ENCODE results near the gene YJU2.
A peak's percentile ranks its signal among the peaks of the same experiment; 100 is the strongest.

The YJU2 gene

GRCh38 chr19:4208385-4209094, 38.3 kb upstream of the YJU2 start:
- Histone ChIP-seq H3K18ac (ENCODE audit: low read length) (no peak overlapping the region), H4K12ac (ENCODE audit: low read depth, low read length) (no peak overlapping the region), H3K79me2 (ENCODE audit: control insufficient read depth, insufficient read depth, low read length, poor library complexity) (no peaks in the 10 kb centered on the region), H3K27me3 (ENCODE audit: insufficient read depth, low read length) (no peaks in the 10 kb centered on the region), H3K79me1 (ENCODE audit: low read length) (no peaks in the 10 kb centered on the region), H2AK5ac (ENCODE audit: low read length) (no peak overlapping the region), H4K91ac (ENCODE audit: low read depth, low read length) (no peak overlapping the region), H3K4ac (ENCODE audit: low read depth, low read length) (no peak overlapping the region), H2BK120ac (ENCODE audit: insufficient read depth, low read length, poor library complexity) (no peak overlapping the region), H3K9ac (ENCODE audit: low read length) (no peak overlapping the region), H3K14ac (ENCODE audit: low read length) (no peak overlapping the region), H3K27ac (ENCODE audit: low read depth, low read length) (peak overlapping the region; percentile 23), H4K8ac (ENCODE audit: low read depth, low read length) (peak overlapping the region; percentile 8), H3K4me1 (ENCODE audit: control insufficient read depth in 1 of 2, insufficient read depth in 2 of 2, low read length in 2 of 2) (peaks cover 2 to 4% of the 10 kb centered on the region in 2 experiments), H3K23ac (ENCODE audit: low read length) (no peak overlapping the region), H2AFZ (ENCODE audit: insufficient read depth, low read length, poor library complexity) (no peak overlapping the region), H2BK12ac (ENCODE audit: low read length) (no peak overlapping the region), H3K4me2 (ENCODE audit: low read length) (peak overlapping the region; percentile 32), H3K9me3 (ENCODE audit: insufficient read depth, low read depth, low read length) (no peaks in the 10 kb centered on the region), H3K36me3 (ENCODE audit: control insufficient read depth in 1 of 2, insufficient read depth in 2 of 2, low read length in 2 of 2) (no peaks in the 10 kb centered on the region), H3K4me3 (ENCODE audit: low read depth, low read length) (no peak overlapping the region), H2BK5ac (ENCODE audit: low read depth, low read length, poor library complexity) (no peak overlapping the region)
- peak; percentile 89 to 96 for DNase-seq
- no CpG with 5 or more reads among the region's 13 CpGs for WGBS (ENCODE audit: extremely low coverage, insufficient coverage, insufficient read length)

GRCh38 chr19:4210166-4210731, 36.6 kb upstream of the YJU2 start:
- no CpG with 5 or more reads among the region's 15 CpGs for WGBS (ENCODE audit: extremely low coverage, insufficient coverage, insufficient read length)
- Histone ChIP-seq H3K27me3 (ENCODE audit: insufficient read depth, low read length) (no peaks in the 10 kb centered on the region), H3K4me3 (ENCODE audit: low read depth, low read length) (no peak overlapping the region), H2BK120ac (ENCODE audit: insufficient read depth, low read length, poor library complexity) (no peak overlapping the region), H3K9me3 (ENCODE audit: insufficient read depth, low read depth, low read length) (no peaks in the 10 kb centered on the region), H4K8ac (ENCODE audit: low read depth, low read length) (no peak overlapping the region), H3K4me2 (ENCODE audit: low read length) (no peak overlapping the region), H4K91ac (ENCODE audit: low read depth, low read length) (no peak overlapping the region), H3K79me1 (ENCODE audit: low read length) (no peaks in the 10 kb centered on the region), H2BK5ac (ENCODE audit: low read depth, low read length, poor library complexity) (no peak overlapping the region), H3K27ac (ENCODE audit: low read depth, low read length) (no peak overlapping the region), H3K23ac (ENCODE audit: low read length) (no peak overlapping the region), H3K79me2 (ENCODE audit: control insufficient read depth, insufficient read depth, low read length, poor library complexity) (no peaks in the 10 kb centered on the region), H3K18ac (ENCODE audit: low read length) (no peak overlapping the region), H3K4ac (ENCODE audit: low read depth, low read length) (no peak overlapping the region), H4K12ac (ENCODE audit: low read depth, low read length) (no peak overlapping the region), H2BK12ac (ENCODE audit: low read length) (no peak overlapping the region), H2AFZ (ENCODE audit: insufficient read depth, low read length, poor library complexity) (no peak overlapping the region), H3K14ac (ENCODE audit: low read length) (no peak overlapping the region), H2AK5ac (ENCODE audit: low read length) (no peak overlapping the region), H3K9ac (ENCODE audit: low read length) (no peak overlapping the region), H3K4me1 (ENCODE audit: control insufficient read depth in 1 of 2, insufficient read depth in 2 of 2, low read length in 2 of 2) (peaks cover 2 to 4% of the 10 kb centered on the region in 2 experiments), H3K36me3 (ENCODE audit: control insufficient read depth in 1 of 2, insufficient read depth in 2 of 2, low read length in 2 of 2) (no peaks in the 10 kb centered on the region)
- DNase-seq, result peak; percentile 91 to 99

GRCh38 chr19:4213116-4213515, 33.8 kb upstream of the YJU2 start:
- H3K79me2 ChIP-seq (ENCODE audit: control insufficient read depth, insufficient read depth, low read length, poor library complexity), result no peaks in the 10 kb centered on the region

GRCh38 chr19:4215807-4216206, 31.1 kb upstream of the YJU2 start:
- Histone ChIP-seq H2AK5ac (ENCODE audit: low read length) (no peak overlapping the region), H3K4me2 (ENCODE audit: low read length) (no peak overlapping the region), H3K4ac (ENCODE audit: low read depth, low read length) (no peak overlapping the region), H3K4me3 (ENCODE audit: low read depth, low read length) (no peak overlapping the region), H3K14ac (ENCODE audit: low read length) (no peak overlapping the region), H3K36me3 (ENCODE audit: control insufficient read depth in 1 of 2, insufficient read depth in 2 of 2, low read length in 2 of 2) (no peaks in the 10 kb centered on the region), H3K23ac (ENCODE audit: low read length) (no peak overlapping the region), H4K12ac (ENCODE audit: low read depth, low read length) (no peak overlapping the region), H3K79me2 (ENCODE audit: control insufficient read depth, insufficient read depth, low read length, poor library complexity) (no peaks in the 10 kb centered on the region), H4K91ac (ENCODE audit: low read depth, low read length) (no peak overlapping the region), H3K27me3 (ENCODE audit: insufficient read depth, low read length) (no peaks in the 10 kb centered on the region), H3K18ac (ENCODE audit: low read length) (no peak overlapping the region), H3K79me1 (ENCODE audit: low read length) (no peaks in the 10 kb centered on the region), H3K4me1 (ENCODE audit: control insufficient read depth in 1 of 2, insufficient read depth in 2 of 2, low read length in 2 of 2) (no peaks in the 10 kb centered on the region), H2AFZ (ENCODE audit: insufficient read depth, low read length, poor library complexity) (no peak overlapping the region), H3K27ac (ENCODE audit: low read depth, low read length) (no peak overlapping the region), H2BK12ac (ENCODE audit: low read length) (no peak overlapping the region), H2BK5ac (ENCODE audit: low read depth, low read length, poor library complexity) (no peak overlapping the region), H3K9ac (ENCODE audit: low read length) (no peak overlapping the region), H3K9me3 (ENCODE audit: insufficient read depth, low read depth, low read length) (peaks cover 2% of the 10 kb centered on the region), H4K8ac (ENCODE audit: low read depth, low read length) (no peak overlapping the region), H2BK120ac (ENCODE audit: insufficient read depth, low read length, poor library complexity) (no peak overlapping the region)
- no CpG with 5 or more reads among the region's 10 CpGs for WGBS (ENCODE audit: extremely low coverage, insufficient coverage, insufficient read length)
- no peak for DNase-seq

More at GRCh38 chr19:4213116-4213515, 33.8 kb upstream of the YJU2 start:
- Histone ChIP-seq H2BK120ac (ENCODE audit: insufficient read depth, low read length, poor library complexity) (no peak overlapping the region), H2BK12ac (ENCODE audit: low read length) (no peak overlapping the region), H2AFZ (ENCODE audit: insufficient read depth, low read length, poor library complexity) (no peak overlapping the region), H3K4me1 (ENCODE audit: control insufficient read depth in 1 of 2, insufficient read depth in 2 of 2, low read length in 2 of 2) (peaks cover 2 to 4% of the 10 kb centered on the region in 2 experiments), H4K91ac (ENCODE audit: low read depth, low read length) (no peak overlapping the region), H3K27ac (ENCODE audit: low read depth, low read length) (no peak overlapping the region), H3K4me3 (ENCODE audit: low read depth, low read length) (no peak overlapping the region), H3K9ac (ENCODE audit: low read length) (no peak overlapping the region), H4K12ac (ENCODE audit: low read depth, low read length) (no peak overlapping the region), H3K18ac (ENCODE audit: low read length) (no peak overlapping the region), H2BK5ac (ENCODE audit: low read depth, low read length, poor library complexity) (no peak overlapping the region), H3K4me2 (ENCODE audit: low read length) (no peak overlapping the region), H2AK5ac (ENCODE audit: low read length) (no peak overlapping the region), H3K23ac (ENCODE audit: low read length) (no peak overlapping the region), H3K27me3 (ENCODE audit: insufficient read depth, low read length) (no peaks in the 10 kb centered on the region), H4K8ac (ENCODE audit: low read depth, low read length) (no peak overlapping the region), H3K14ac (ENCODE audit: low read length) (no peak overlapping the region), H3K36me3 (ENCODE audit: control insufficient read depth in 1 of 2, insufficient read depth in 2 of 2, low read length in 2 of 2) (no peaks in the 10 kb centered on the region), H3K4ac (ENCODE audit: low read depth, low read length) (no peak overlapping the region), H3K79me1 (ENCODE audit: low read length) (no peaks in the 10 kb centered on the region), H3K9me3 (ENCODE audit: insufficient read depth, low read depth, low read length) (peaks cover 2% of the 10 kb centered on the region)
- WGBS (ENCODE audit: extremely low coverage, insufficient coverage, insufficient read length), result no CpG with 5 or more reads among the region's 3 CpGs
- no peak for DNase-seq
